ENCODE results near the gene POFUT2. TPM values are rescaled to one million over a fixed set of nuclear protein-coding genes. Genes with fewer than 3 reads are reported as not detected.
A peak's percentile ranks its signal among the peaks of the same experiment; 100 is the strongest.

The POFUT2 gene
- total RNA-seq, 4 donors from 2014 or later: 10.7 to 46.9 (median 20.0) TPM

GRCh38 chr21:45335151-45335760 lies 47.6 kb upstream of the POFUT2 start:
- Histone ChIP-seq H3K36me3 (no peaks in the 10 kb centered on the region), H3K4me3 (no peak overlapping the region), H3K4me1 (peaks cover 3% of the 10 kb centered on the region), H3K9me3 (no peaks in the 10 kb centered on the region), H3K27ac (no peak overlapping the region), H3K27me3 (peaks cover 6% of the 10 kb centered on the region)
- no peak for TF ChIP-seq POLR2A (IDR thresholded peaks at IDR 0.05)
- no peak for TF ChIP-seq EP300 (IDR thresholded peaks at IDR 0.05)
- no peak for TF ChIP-seq POLR2AphosphoS5 (IDR thresholded peaks at IDR 0.05)
- TF ChIP-seq, protein P1, sequence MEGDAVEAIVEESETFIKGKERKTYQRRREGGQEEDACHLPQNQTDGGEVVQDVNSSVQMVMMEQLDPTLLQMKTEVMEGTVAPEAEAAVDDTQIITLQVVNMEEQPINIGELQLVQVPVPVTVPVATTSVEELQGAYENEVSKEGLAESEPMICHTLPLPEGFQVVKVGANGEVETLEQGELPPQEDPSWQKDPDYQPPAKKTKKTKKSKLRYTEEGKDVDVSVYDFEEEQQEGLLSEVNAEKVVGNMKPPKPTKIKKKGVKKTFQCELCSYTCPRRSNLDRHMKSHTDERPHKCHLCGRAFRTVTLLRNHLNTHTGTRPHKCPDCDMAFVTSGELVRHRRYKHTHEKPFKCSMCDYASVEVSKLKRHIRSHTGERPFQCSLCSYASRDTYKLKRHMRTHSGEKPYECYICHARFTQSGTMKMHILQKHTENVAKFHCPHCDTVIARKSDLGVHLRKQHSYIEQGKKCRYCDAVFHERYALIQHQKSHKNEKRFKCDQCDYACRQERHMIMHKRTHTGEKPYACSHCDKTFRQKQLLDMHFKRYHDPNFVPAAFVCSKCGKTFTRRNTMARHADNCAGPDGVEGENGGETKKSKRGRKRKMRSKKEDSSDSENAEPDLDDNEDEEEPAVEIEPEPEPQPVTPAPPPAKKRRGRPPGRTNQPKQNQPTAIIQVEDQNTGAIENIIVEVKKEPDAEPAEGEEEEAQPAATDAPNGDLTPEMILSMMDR (IDR thresholded peaks at IDR 0.05): no peak
- DNase-seq (ENCODE audit: low spot score in 2 of 2): no peak
- WGBS: 82% methylated on average over 11 of the region's 14 CpGs

GRCh38 chr21:45334591-45335081 lies 46.9 kb upstream of the POFUT2 start:
- no peaks in the 10 kb centered on the region for H3K36me3 ChIP-seq
- H3K9me3 ChIP-seq: no peaks in the 10 kb centered on the region
- peak in 1 of 2 donors; percentile 46 for DNase-seq (ENCODE audit: low spot score in 2 of 2)
- peaks cover 6% of the 10 kb centered on the region for H3K4me1 ChIP-seq
- H3K4me3 ChIP-seq: no peak overlapping the region
- peaks cover 6% of the 10 kb centered on the region for H3K27me3 ChIP-seq
- 89% methylated on average over 9 of the region's 9 CpGs for WGBS
- TF ChIP-seq EP300 (IDR thresholded peaks at IDR 0.05): no peak
- no peak for TF ChIP-seq POLR2AphosphoS5 (IDR thresholded peaks at IDR 0.05)
- no peak for TF ChIP-seq POLR2A (IDR thresholded peaks at IDR 0.05)
- TF ChIP-seq, protein P1 (IDR thresholded peaks at IDR 0.05): no peak
- no peak overlapping the region for H3K27ac ChIP-seq

GRCh38 chr21:45334134-45334533 lies 46.4 kb upstream of the POFUT2 start:
- 76% methylated on average over 6 of the region's 8 CpGs for WGBS
- Histone ChIP-seq H3K4me3 (no peak overlapping the region), H3K9me3 (no peaks in the 10 kb centered on the region), H3K4me1 (peaks cover 11% of the 10 kb centered on the region), H3K36me3 (no peaks in the 10 kb centered on the region), H3K27ac (no peak overlapping the region), H3K27me3 (peaks cover 10% of the 10 kb centered on the region)
- peak in 1 of 2 donors; percentile 40 for DNase-seq (ENCODE audit: low spot score in 2 of 2)
- TF ChIP-seq POLR2AphosphoS5 (IDR thresholded peaks at IDR 0.05) (no peak), POLR2A (IDR thresholded peaks at IDR 0.05) (no peak), EP300 (IDR thresholded peaks at IDR 0.05) (no peak)
- TF ChIP-seq, protein P1 (IDR thresholded peaks at IDR 0.05): no peak

GRCh38 chr21:45333583-45334121 lies 46.0 kb upstream of the POFUT2 start:
- no peak overlapping the region for H3K27ac ChIP-seq
- H3K4me3 ChIP-seq: no peak overlapping the region
- H3K9me3 ChIP-seq: no peaks in the 10 kb centered on the region
- no peaks in the 10 kb centered on the region for H3K36me3 ChIP-seq
- H3K4me1 ChIP-seq: peaks cover 16% of the 10 kb centered on the region
- DNase-seq (ENCODE audit: low spot score in 2 of 2): peak in 1 of 2 donors; percentile 57
- H3K27me3 ChIP-seq: peaks cover 11% of the 10 kb centered on the region
- WGBS: 66% methylated on average over 18 of the region's 18 CpGs
- no peak for TF ChIP-seq POLR2A (IDR thresholded peaks at IDR 0.05)
- TF ChIP-seq EP300 (IDR thresholded peaks at IDR 0.05): no peak
- TF ChIP-seq POLR2AphosphoS5 (IDR thresholded peaks at IDR 0.05): no peak
- TF ChIP-seq, protein P1 (IDR thresholded peaks at IDR 0.05): no peak

- H3K27me3 ChIP-seq: peaks cover 11% of the 10 kb centered on the region
- TF ChIP-seq POLR2A (IDR thresholded peaks at IDR 0.05) (no peak), POLR2AphosphoS5 (IDR thresholded peaks at IDR 0.05) (no peak), EP300 (IDR thresholded peaks at IDR 0.05) (no peak)
- TF ChIP-seq, protein P1 (IDR thresholded peaks at IDR 0.05): no peak
- H3K27ac ChIP-seq: no peak overlapping the region
- H3K4me3 ChIP-seq: no peak overlapping the region
- DNase-seq (ENCODE audit: low spot score in 2 of 2): peak in 1 of 2 donors; percentile 59
- no peaks in the 10 kb centered on the region for H3K36me3 ChIP-seq
- H3K4me1 ChIP-seq: peaks cover 16% of the 10 kb centered on the region
- WGBS: 68% methylated on average over 16 of the region's 16 CpGs
- no peaks in the 10 kb centered on the region for H3K9me3 ChIP-seq
Observed at GRCh38 chr21:45332981-45333582, 45.4 kb upstream of the POFUT2 start.
